ENCODE data around the gene WDTC1.
A peak's percentile ranks its signal among the peaks of the same experiment; 100 is the strongest.

WDTC1 gene

GRCh38 chr1:27338751-27339150 is 104.3 kb downstream of the WDTC1 start:
- DNase-seq = no peak

- DNase-seq = no peak
Observed at GRCh38 chr1:27339213-27339612, 104.8 kb downstream of the WDTC1 start.

DNA sequence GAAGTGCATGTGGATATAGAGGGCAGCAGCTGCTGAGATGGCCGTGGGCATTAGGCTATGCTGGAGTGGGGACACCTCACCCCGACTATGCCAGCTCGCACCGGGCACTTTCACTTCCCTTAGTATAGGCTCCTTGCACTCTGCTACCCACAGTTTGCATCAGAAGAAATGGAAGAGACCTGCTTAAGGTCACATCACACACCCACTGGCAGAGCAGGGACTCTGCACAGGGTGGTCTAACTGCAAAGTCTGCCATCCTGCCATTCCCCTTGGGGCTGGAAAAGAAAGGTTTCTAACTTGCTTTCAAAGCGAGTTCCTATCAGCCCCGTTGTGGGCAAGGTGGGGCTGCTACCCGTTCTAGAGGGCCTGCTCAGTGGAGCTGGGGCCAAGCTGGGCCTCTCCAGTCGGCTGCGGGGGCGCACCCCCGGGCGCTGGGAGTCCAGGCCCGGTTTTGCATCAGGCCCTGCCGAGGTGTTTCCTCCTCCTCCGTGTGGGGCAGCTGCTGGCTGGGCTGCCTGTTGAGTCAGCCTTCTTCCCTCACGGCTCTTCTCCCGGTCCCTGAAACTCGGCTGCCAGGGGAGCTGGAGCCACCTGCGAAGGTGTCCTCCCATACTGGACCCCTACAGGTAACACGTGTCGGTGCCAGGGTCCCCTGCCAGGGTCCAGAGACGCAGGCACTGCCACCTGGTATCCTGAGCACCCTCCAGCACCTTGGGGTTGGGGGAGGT is 107.3 kb downstream of the WDTC1 start, which contains the start of gene SYTL1:
Gene SYTL1 (plus strand): TSS at position 498 of the 728 bp plus-strand sequence. CDS start 3,313 bp downstream, outside the sequence.
- peak; percentile 78 for DNase-seq

GRCh38 chr1:27342391-27342777 is 108.0 kb downstream of the WDTC1 start:
- peak; percentile 66 for DNase-seq

GRCh38 chr1:27342778-27343638 is 108.6 kb downstream of the WDTC1 start:
- peak; percentile 88 for DNase-seq

DNA sequence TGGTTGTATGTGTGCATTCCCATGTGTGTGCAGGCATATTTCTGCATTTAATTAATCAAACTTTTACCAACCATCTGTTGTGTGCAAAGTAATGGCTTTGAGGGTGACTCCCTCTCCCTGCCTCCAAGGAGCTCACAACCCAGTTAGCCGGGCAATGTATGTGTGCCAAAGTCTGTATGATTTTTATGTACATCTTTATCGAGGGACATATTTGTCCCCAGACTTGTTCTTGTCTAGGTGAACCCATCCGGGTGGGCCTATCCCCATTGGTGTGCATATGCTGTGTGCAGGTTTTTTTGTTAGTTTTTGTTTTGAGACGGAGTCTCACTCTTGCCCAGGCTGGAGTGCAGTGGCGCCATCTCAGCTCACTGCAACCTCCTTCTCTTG is 109.2 kb downstream of the WDTC1 start:
- no peak for DNase-seq

- DNase-seq = no peak
Observed at GRCh38 chr1:27345272-27345671, 110.8 kb downstream of the WDTC1 start.

DNA sequence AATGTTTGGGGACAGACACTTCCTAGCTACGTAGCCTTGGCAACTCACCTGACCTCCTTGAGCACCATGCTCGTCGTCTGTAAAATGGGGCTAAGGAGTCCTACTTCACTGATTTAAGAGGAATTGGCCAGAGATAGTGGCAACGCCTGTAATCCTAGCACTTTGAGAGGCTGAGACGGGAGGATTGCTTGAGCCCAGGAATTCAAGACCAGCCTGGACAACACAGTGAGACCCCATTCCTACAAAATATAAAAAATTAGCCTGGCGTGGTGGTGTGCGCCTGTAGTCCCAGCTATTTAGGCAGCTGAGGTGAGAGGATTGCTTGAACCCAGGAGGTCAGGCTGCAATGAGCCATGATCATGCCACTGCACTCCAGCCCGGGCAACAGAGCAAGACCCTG is 111.9 kb downstream of the WDTC1 start:
- DNase-seq = no peak

DNA sequence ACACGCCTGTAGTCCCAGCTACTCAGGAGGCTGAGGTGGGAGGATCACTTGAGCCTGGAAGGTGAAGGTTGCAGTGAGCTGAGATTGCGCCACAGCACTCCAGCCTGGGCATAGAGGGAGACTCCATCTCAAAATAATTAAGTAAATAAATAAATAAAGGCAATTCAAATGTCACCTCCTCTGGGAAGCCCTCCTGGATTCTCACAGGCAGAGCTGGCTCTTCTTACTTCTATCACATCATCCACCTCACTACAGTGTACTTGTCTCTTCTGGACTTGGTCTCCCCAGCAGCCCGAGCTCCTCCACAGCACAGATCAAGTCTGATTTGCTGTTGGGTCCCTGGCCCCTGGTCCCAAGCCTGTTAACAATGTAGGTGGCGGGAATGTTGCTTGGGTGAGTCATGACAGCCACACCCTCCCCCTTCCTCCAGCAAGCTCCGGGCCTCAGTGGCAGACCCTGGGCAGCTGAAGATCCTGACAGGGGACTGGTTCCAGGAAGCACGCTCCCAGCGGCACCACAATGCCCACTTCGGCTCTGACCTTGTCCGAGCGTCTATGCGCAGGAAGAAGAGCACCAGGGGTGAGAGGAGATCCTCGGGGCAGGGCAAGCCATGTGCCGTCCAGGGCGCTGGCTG is 112.7 kb downstream of the WDTC1 start:
- DNase-seq = no peak

GRCh38 chr1:27348861-27349783 is 114.7 kb downstream of the WDTC1 start:
- peak; percentile 49 for DNase-seq

- peak; percentile 19 for DNase-seq
Observed at GRCh38 chr1:27349784-27350662, 115.6 kb downstream of the WDTC1 start.

DNA sequence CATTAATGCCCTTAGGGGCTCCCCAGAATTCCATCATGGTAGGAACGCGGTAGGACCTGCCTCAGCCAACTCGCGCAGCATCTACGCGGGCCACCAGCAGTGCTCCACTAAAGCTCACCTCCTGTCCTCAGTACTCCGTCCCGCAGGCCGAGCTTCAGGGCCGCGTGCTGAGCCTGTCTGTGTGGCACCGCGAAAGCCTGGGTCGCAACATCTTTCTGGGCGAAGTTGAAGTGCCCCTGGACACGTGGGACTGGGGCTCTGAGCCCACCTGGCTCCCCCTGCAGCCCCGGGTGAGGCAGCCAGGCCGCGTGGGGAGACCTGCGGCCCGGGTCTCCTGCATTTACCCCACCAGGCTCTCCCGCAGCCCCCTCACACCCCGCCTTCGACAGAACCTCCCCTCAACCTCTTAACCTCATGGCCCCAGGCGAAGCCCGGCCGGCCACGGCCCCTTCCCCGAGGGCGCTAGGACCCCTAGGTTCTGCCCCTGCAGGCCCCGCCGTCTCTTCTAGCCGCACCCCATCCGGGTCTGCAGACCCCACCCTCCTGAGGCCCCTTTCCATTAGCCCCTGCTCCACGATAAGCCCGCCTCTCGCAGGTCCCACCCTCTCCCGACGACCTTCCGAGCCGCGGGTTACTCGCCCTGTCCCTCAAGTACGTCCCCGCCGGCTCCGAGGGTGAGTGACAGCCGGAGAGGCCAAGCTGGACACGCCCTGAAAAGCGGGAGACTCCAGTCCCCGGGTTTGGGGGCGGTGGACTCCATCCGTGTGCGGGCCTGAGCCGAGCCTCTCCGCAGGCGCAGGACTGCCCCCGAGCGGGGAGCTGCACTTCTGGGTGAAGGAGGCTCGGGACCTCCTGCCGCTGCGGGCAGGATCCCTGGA is 116.5 kb downstream of the WDTC1 start:
- DNase-seq = no peak

- DNase-seq = no peak
Observed at GRCh38 chr1:27351541-27352107, 117.2 kb downstream of the WDTC1 start.

GRCh38 chr1:27353166-27353565 is 118.7 kb downstream of the WDTC1 start:
- no peak for DNase-seq

GRCh38 chr1:27353629-27354028 is 119.2 kb downstream of the WDTC1 start:
- DNase-seq = no peak

DNA sequence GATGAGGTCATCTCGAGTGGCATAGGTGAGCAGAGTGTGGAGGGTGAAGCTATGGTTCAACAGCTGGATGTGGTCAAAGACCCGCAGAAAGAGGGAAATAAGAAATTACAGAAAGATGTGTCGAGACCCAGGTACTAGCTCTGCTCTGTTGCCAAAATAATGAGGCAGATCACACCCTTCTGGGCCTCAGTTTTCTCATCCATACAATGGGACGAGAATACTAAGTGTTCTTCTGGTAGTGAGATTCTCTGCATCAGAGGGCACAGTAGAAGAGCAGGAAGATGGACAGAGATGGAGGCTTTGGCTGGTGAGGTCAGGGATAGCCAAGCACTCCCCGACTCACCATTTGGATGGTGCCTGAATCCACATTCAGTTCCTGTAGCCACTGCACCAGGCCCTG is 121.3 kb downstream of the WDTC1 start:
- no peak for DNase-seq

DNA sequence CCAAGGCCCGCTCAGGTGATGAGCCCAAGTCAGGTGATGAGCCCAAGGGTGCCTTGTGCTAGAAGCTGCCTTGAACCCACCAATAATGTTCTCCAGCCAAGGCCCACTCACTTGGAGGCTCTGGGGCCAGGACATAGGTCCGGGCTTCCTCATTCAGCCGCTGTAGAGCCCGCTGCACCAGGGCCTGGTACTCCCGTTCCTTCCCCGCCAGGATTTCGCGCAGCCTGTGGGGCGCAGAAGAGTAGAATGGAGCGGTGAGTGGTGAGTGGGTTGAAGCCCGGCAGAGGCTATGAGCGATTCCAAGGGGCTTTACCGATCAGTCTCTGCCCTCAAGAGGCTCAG is 121.8 kb downstream of the WDTC1 start:
- no peak for DNase-seq

- DNase-seq = peak; percentile 72
Observed at GRCh38 chr1:27356619-27357280, 122.3 kb downstream of the WDTC1 start.

DNA sequence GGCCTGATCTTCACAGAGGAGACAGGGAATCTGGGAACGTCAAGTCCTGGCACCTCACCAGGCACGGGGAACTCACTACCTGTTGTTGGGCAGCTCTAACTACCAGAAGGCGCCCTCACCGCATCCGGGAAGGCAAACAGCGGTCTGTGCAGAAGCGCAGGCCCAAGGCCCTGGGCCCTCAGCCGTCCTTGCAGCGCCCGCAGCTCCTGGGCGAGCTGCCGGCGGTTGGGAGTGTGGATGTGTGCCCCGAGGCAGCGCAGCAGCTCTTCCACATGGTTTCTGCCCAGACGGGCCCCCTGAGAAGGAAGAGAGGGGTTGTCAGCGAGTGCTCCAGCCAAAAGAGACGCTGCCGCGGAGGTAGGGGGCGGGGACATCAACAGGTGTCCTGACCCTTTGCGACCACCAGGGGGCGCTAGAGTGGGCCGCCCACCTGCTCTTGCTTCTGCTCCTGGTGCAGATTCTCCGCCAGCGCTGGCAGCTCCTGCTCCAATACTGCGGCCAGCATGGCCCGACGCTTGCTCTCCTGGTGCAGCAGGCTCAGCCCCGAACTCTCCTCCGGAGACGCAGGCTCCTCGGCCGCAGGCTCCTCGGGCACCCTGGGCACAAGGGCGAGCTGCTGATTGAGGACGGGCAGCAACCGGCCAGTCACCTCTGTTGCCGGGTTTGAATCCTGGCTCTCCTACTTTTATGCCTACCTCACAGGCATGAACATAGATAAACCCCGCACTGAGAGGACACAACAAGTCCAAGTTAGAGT is 123.0 kb downstream of the WDTC1 start:
- peak; percentile 86 for DNase-seq
